T-helper 1 cell treated with Interleukin-12 subunit alpha and Interleukin-12 subunit beta and Interleukin-4 antibody, amounts not matched to agents 30 μg/mL and 1 μg/mL, for 36 hours (primary cell): ENCODE measurements around the gene C12orf43.

Experiments
- H3K27ac Mint-ChIP-seq: one replicate; pipeline ENCODE4 v1.8.0; 2021; ENCODE audit warnings: mild to moderate bottlenecking, mixed read lengths
- H3K27me3 Mint-ChIP-seq: one replicate; pipeline ENCODE4 v1.8.0; 2021; ENCODE audit warnings: low read depth, mixed read lengths
- H3K36me3 Mint-ChIP-seq: one replicate; pipeline ENCODE4 v1.8.0; 2021; ENCODE audit warnings: low read depth, mixed read lengths
- H3K4me1 Mint-ChIP-seq: one replicate; pipeline ENCODE4 v1.8.0; 2021; ENCODE audit warnings: low read depth, mixed read lengths
- H3K4me3 Mint-ChIP-seq: one replicate; pipeline ENCODE4 v1.8.0; 2021; ENCODE audit warnings: mild to moderate bottlenecking, moderate library complexity, mixed read lengths
- H3K9me3 Mint-ChIP-seq: one replicate; pipeline ENCODE4 v1.8.0; 2021; ENCODE audit warnings: mixed read lengths

C12orf43 gene

GRCh38 chr12:121013715-121014114, 2.6 kb downstream of the C12orf43 start:
- Mint-ChIP-seq H3K4me3 (peak overlapping the region; percentile 9), H3K36me3 (peaks cover 16% of the 10 kb centered on the region), H3K9me3 (no peaks in the 10 kb centered on the region), H3K27me3 (no peaks in the 10 kb centered on the region), H3K27ac (no peak overlapping the region), H3K4me1 (peaks cover 24% of the 10 kb centered on the region)

GRCh38 chr12:121011820-121012219, 4.5 kb downstream of the C12orf43 start:
- Mint-ChIP-seq H3K27ac (no peak overlapping the region), H3K36me3 (peaks cover 16% of the 10 kb centered on the region), H3K4me3 (no peak overlapping the region), H3K4me1 (peaks cover 24% of the 10 kb centered on the region), H3K9me3 (no peaks in the 10 kb centered on the region), H3K27me3 (no peaks in the 10 kb centered on the region)

GRCh38 chr12:121010860-121011259, 5.4 kb downstream of the C12orf43 start:
- no peaks in the 10 kb centered on the region for H3K27me3 Mint-ChIP-seq
- no peak overlapping the region for H3K4me3 Mint-ChIP-seq
- H3K27ac Mint-ChIP-seq: no peak overlapping the region
- peaks cover 14% of the 10 kb centered on the region for H3K36me3 Mint-ChIP-seq
- peaks cover 20% of the 10 kb centered on the region for H3K4me1 Mint-ChIP-seq
- no peaks in the 10 kb centered on the region for H3K9me3 Mint-ChIP-seq

GRCh38 chr12:121009741-121010140, 6.5 kb downstream of the C12orf43 start:
- Mint-ChIP-seq H3K27ac (no peak overlapping the region), H3K4me1 (peaks cover 14% of the 10 kb centered on the region), H3K4me3 (no peak overlapping the region), H3K9me3 (no peaks in the 10 kb centered on the region), H3K27me3 (no peaks in the 10 kb centered on the region), H3K36me3 (peaks cover 20% of the 10 kb centered on the region)

GRCh38 chr12:121008347-121009098, 7.8 kb downstream of the C12orf43 start:
- Mint-ChIP-seq H3K36me3 (peaks cover 23% of the 10 kb centered on the region), H3K27ac (no peak overlapping the region), H3K27me3 (no peaks in the 10 kb centered on the region), H3K9me3 (no peaks in the 10 kb centered on the region), H3K4me3 (no peak overlapping the region), H3K4me1 (peaks cover 12% of the 10 kb centered on the region)

GRCh38 chr12:121005346-121005815, 10.9 kb downstream of the C12orf43 start:
- no peak overlapping the region for H3K27ac Mint-ChIP-seq
- no peaks in the 10 kb centered on the region for H3K27me3 Mint-ChIP-seq
- H3K4me3 Mint-ChIP-seq: no peak overlapping the region

GRCh38 chr12:121004253-121004815, 12.0 kb downstream of the C12orf43 start:
- no peaks in the 10 kb centered on the region for H3K27me3 Mint-ChIP-seq
- no peaks in the 10 kb centered on the region for H3K9me3 Mint-ChIP-seq
- no peak overlapping the region for H3K4me3 Mint-ChIP-seq
- peaks cover 6% of the 10 kb centered on the region for H3K4me1 Mint-ChIP-seq
- H3K36me3 Mint-ChIP-seq: peaks cover 17% of the 10 kb centered on the region
- no peak overlapping the region for H3K27ac Mint-ChIP-seq

More at GRCh38 chr12:121005346-121005815, 10.9 kb downstream of the C12orf43 start:
- Mint-ChIP-seq H3K9me3 (no peaks in the 10 kb centered on the region), H3K36me3 (peaks cover 17% of the 10 kb centered on the region), H3K4me1 (peaks cover 4% of the 10 kb centered on the region)

- Mint-ChIP-seq H3K36me3 (peaks cover 16% of the 10 kb centered on the region), H3K4me1 (peaks cover 6% of the 10 kb centered on the region), H3K27me3 (no peaks in the 10 kb centered on the region), H3K4me3 (no peak overlapping the region), H3K27ac (no peak overlapping the region), H3K9me3 (no peaks in the 10 kb centered on the region)
Observed at GRCh38 chr12:121003650-121004049, 12.6 kb downstream of the C12orf43 start.

- Mint-ChIP-seq H3K4me3 (no peak overlapping the region), H3K9me3 (no peaks in the 10 kb centered on the region), H3K36me3 (peaks cover 16% of the 10 kb centered on the region), H3K27ac (no peak overlapping the region), H3K4me1 (peaks cover 6% of the 10 kb centered on the region), H3K27me3 (no peaks in the 10 kb centered on the region)
Observed at GRCh38 chr12:121001841-121002483, 14.3 kb downstream of the C12orf43 start.

- no peak overlapping the region for H3K4me3 Mint-ChIP-seq
- peaks cover 16% of the 10 kb centered on the region for H3K36me3 Mint-ChIP-seq
- peaks cover 6% of the 10 kb centered on the region for H3K4me1 Mint-ChIP-seq
- no peaks in the 10 kb centered on the region for H3K27me3 Mint-ChIP-seq
- no peak overlapping the region for H3K27ac Mint-ChIP-seq
- H3K9me3 Mint-ChIP-seq: no peaks in the 10 kb centered on the region
Observed at GRCh38 chr12:121001060-121001459, 15.2 kb downstream of the C12orf43 start.

GRCh38 chr12:121000530-121000929, 15.8 kb downstream of the C12orf43 start:
- H3K36me3 Mint-ChIP-seq: peaks cover 15% of the 10 kb centered on the region
- H3K4me1 Mint-ChIP-seq: peaks cover 6% of the 10 kb centered on the region
- no peak overlapping the region for H3K27ac Mint-ChIP-seq
- H3K9me3 Mint-ChIP-seq: no peaks in the 10 kb centered on the region
- peaks cover 3% of the 10 kb centered on the region for H3K27me3 Mint-ChIP-seq
- H3K4me3 Mint-ChIP-seq: no peak overlapping the region

- Mint-ChIP-seq H3K27me3 (peaks cover 13% of the 10 kb centered on the region), H3K4me3 (no peak overlapping the region), H3K4me1 (peaks cover 2% of the 10 kb centered on the region), H3K27ac (no peak overlapping the region), H3K9me3 (no peaks in the 10 kb centered on the region), H3K36me3 (peaks cover 7% of the 10 kb centered on the region)
Observed at GRCh38 chr12:120999191-121000120, 16.8 kb downstream of the C12orf43 start.

- H3K27me3 Mint-ChIP-seq: peaks cover 15% of the 10 kb centered on the region
- H3K27ac Mint-ChIP-seq: no peak overlapping the region
- H3K9me3 Mint-ChIP-seq: no peaks in the 10 kb centered on the region
- H3K36me3 Mint-ChIP-seq: peaks cover 4% of the 10 kb centered on the region
- H3K4me3 Mint-ChIP-seq: no peak overlapping the region
- peaks cover 2% of the 10 kb centered on the region for H3K4me1 Mint-ChIP-seq
Observed at GRCh38 chr12:120998435-120998834, 17.9 kb downstream of the C12orf43 start.

- H3K4me3 Mint-ChIP-seq: no peak overlapping the region
- no peak overlapping the region for H3K27ac Mint-ChIP-seq
- peaks cover 22% of the 10 kb centered on the region for H3K27me3 Mint-ChIP-seq
- no peaks in the 10 kb centered on the region for H3K36me3 Mint-ChIP-seq
- peaks cover 2% of the 10 kb centered on the region for H3K4me1 Mint-ChIP-seq
- H3K9me3 Mint-ChIP-seq: no peaks in the 10 kb centered on the region
Observed at GRCh38 chr12:120997448-120997847, 18.8 kb downstream of the C12orf43 start.
